SK-N-SH (cell line): ENCODE measurements around the gene TUFT1. TPM values are rescaled to one million over a fixed set of nuclear protein-coding genes. Genes with fewer than 3 reads are reported as not detected.

Source experiments
- CTCF ChIA-PET: fragments of 300-600, 350-600 bp; formaldehyde crosslinking; extraction: SDS; loops from one replicate; lab custom pipeline; 2021; lab: Yijun Ruan, JAX
- POLR2A ChIA-PET: fragments of 350-600 bp; sonication (Branson Sonifier 250); formaldehyde crosslinking; extraction: SDS; loops from one replicate; lab custom pipeline; 2020; ENCODE audit warnings: antibody characterized with exemption, inconsistent platforms; lab: Yijun Ruan, JAX
- DNase-seq: peaks from one replicate; pipeline ENCODE4 v3.0.0; 2012
- H2AFZ ChIP-seq: fragments of 200-600 bp; sonication (generic); 2 replicates; pipeline ENCODE4 v1.8.1; 2016; ENCODE audit warnings: antibody characterized with exemption, mild to moderate bottlenecking, low read depth
- H3F3A ChIP-seq: fragments of 200-600 bp; sonication (generic); replicated peaks from 2 replicates; pipeline ENCODE3; 2016; ENCODE audit warnings: antibody characterized with exemption, mild to moderate bottlenecking; ENCODE audit not compliant: insufficient read depth
- H3K27ac ChIP-seq, 2 experiments: fragments of 200-500 bp in 1 of 2; fragments of 200-600 bp in 1 of 2; sonication (Bioruptor generic) in 1 of 2; sonication (generic), shearing (Covaris generic) in 1 of 2; 2 replicates each; pipeline versions ENCODE4 v1.5.1 to v1.6.1; 2014 to 2016; ENCODE audit warnings: low read depth in 2 of 2, inconsistent platforms in 1 of 2, low read length in 1 of 2, mild to moderate bottlenecking in 1 of 2, mixed read lengths in 1 of 2
- H3K27me3 ChIP-seq: fragments of 200-600 bp; sonication (generic), shearing (Covaris generic); 2 replicates; pipeline ENCODE4 v1.6.1; 2016; ENCODE audit warnings: mixed run types; ENCODE audit not compliant: insufficient read depth
- H3K36me3 ChIP-seq, 2 experiments: fragments of 200-500 bp in 1 of 2; fragments of 200-600 bp in 1 of 2; sonication (Bioruptor generic) in 1 of 2; sonication (generic) in 1 of 2; replicated peaks in 1 of 2; 2 replicates each; pipeline versions ENCODE3 to v1.5.1; 2014 to 2016; ENCODE audit warnings: low read length in 1 of 2, mild to moderate bottlenecking in 1 of 2; ENCODE audit not compliant: insufficient read depth in 2 of 2, control insufficient read depth in 1 of 2
- H3K4me1 ChIP-seq, 2 experiments: fragments of 200-500 bp in 1 of 2; fragments of 200-600 bp in 1 of 2; sonication (Bioruptor generic) in 1 of 2; sonication (generic), shearing (Covaris generic) in 1 of 2; 2 replicates each; pipeline versions ENCODE4 v1.5.1 to v1.6.1; 2014 to 2016; ENCODE audit warnings: low read depth in 1 of 2, low read length in 1 of 2, mixed run types in 1 of 2; ENCODE audit not compliant: insufficient read depth in 2 of 2, control insufficient read depth in 1 of 2
- H3K4me2 ChIP-seq: fragments of 200-600 bp; sonication (generic), shearing (Covaris generic); 2 replicates; pipeline ENCODE4 v1.6.1; 2017; ENCODE audit warnings: mixed run types
- H3K4me3 ChIP-seq, 2 experiments: fragments of 200-500 bp in 1 of 2; fragments of 200-600 bp in 1 of 2; sonication (Bioruptor generic) in 1 of 2; sonication (generic), shearing (Covaris generic) in 1 of 2; 2 replicates each; pipeline versions ENCODE4 v1.5.1 to v1.8.1; 2014 to 2016; ENCODE audit warnings: low read depth in 2 of 2, inconsistent platforms in 1 of 2, low read length in 1 of 2, mild to moderate bottlenecking in 1 of 2, mixed read lengths in 1 of 2, moderate library complexity in 1 of 2
- H3K79me2 ChIP-seq: fragments of 200-600 bp; sonication (generic); 2 replicates; pipeline ENCODE4 v1.8.1; 2017; ENCODE audit warnings: mild to moderate bottlenecking; ENCODE audit not compliant: insufficient read depth
- H3K9ac ChIP-seq: fragments of 200-600 bp; sonication (generic); 2 replicates; pipeline ENCODE4 v1.6.1; 2017; ENCODE audit warnings: mixed run types
- H3K9me2 ChIP-seq: fragments of 200-600 bp; sonication (generic); 2 replicates; pipeline ENCODE4 v1.6.1; 2017; ENCODE audit warnings: mixed run types
- H3K9me3 ChIP-seq: fragments of 200-600 bp; sonication (generic); 2 replicates; pipeline ENCODE4 v1.6.1; 2017; ENCODE audit warnings: mixed run types, mild to moderate bottlenecking, moderate library complexity
- H4K20me1 ChIP-seq: fragments of 200-600 bp; sonication (generic); 2 replicates; pipeline ENCODE4 v1.6.1; 2017; ENCODE audit warnings: mild to moderate bottlenecking, mixed run types; ENCODE audit not compliant: insufficient read depth
- CHD2 ChIP-seq: fragments of 150-350 bp; IDR thresholded peaks from 2 replicates; pipeline ENCODE4 v1.6.1; 2018; ENCODE audit warnings: low read length; ENCODE audit not compliant: partially characterized antibody
- EP300 ChIP-seq, 2 experiments: IDR thresholded peaks; 2 replicates each; pipeline versions ENCODE4 v1.4.0 to v1.6.1; 2012; ENCODE audit warnings: borderline replicate concordance in 1 of 2, low read depth in 1 of 2, low read length in 1 of 2
- FOXJ3 ChIP-seq: sonication (generic); formaldehyde crosslinking; IDR thresholded peaks from 2 replicates; pipeline ENCODE4 v1.5.1; 2020; ENCODE audit warnings: mild to moderate bottlenecking, missing genetic modification reagents
- GATA2 ChIP-seq: sonication (generic); formaldehyde crosslinking; IDR thresholded peaks from 2 replicates; pipeline ENCODE4 v1.5.0; 2020; ENCODE audit warnings: mild to moderate bottlenecking, missing genetic modification reagents
- MXI1 ChIP-seq: IDR thresholded peaks from 2 replicates; pipeline ENCODE4 v1.6.1; 2012; ENCODE audit warnings: mild to moderate bottlenecking, low read depth, low read length, improper control_type of control experiment
- POLR2AphosphoS5 ChIP-seq: IDR thresholded peaks from 2 replicates; pipeline ENCODE4 v1.6.1; 2012; ENCODE audit warnings: low read depth, low read length
- RFX5 ChIP-seq: IDR thresholded peaks from 2 replicates; pipeline ENCODE4 v1.6.1; 2012; ENCODE audit warnings: mild to moderate bottlenecking, improper control_type of control experiment, low read length
- TAF1 ChIP-seq: IDR thresholded peaks from 2 replicates; pipeline ENCODE4 v1.6.1; 2012; ENCODE audit warnings: low read depth, mild to moderate bottlenecking, low read length, moderate library complexity, borderline replicate concordance
- TCF12 ChIP-seq: IDR thresholded peaks from 2 replicates; pipeline ENCODE4 v1.4.0; 2012
- TEAD4 ChIP-seq: IDR thresholded peaks from 2 replicates; pipeline ENCODE4 v1.4.0; 2012; ENCODE audit warnings: mild to moderate bottlenecking, borderline replicate concordance; ENCODE audit not compliant: insufficient read depth
- WGBS: methylation state at CpG from one replicate; pipeline ENCODE4 v1.1.6; 2017; ENCODE audit warnings: low lambda C conversion rate; 5-methylcytosine and 5-hydroxymethylcytosine counted together
- polyA plus RNA-seq, 3 experiments: library from polyadenylated mRNA; depleted of rRNA; stranded (reverse); fragments of >200 nt; gene quantifications; 2 replicates each; pipeline ENCODE4 v1.2.3, GENCODE V29; 2012
- TF ChIP-seq, protein P1 (sequence below): IDR thresholded peaks from 2 replicates; pipeline ENCODE4; 2012
- TF ChIP-seq, protein P2 (sequence below): fragments of 200-600 bp; sonication (generic); IDR thresholded peaks from 2 replicates; pipeline ENCODE4 v1.6.1; 2017; ENCODE audit warnings: antibody characterized with exemption, mild to moderate bottlenecking, moderate library complexity
- TF ChIP-seq, protein P3 (sequence below): IDR thresholded peaks from 2 replicates; pipeline ENCODE4 v1.6.1; 2012; ENCODE audit warnings: mild to moderate bottlenecking, low read depth, low read length, moderate library complexity
- TF ChIP-seq, protein P4 (sequence below): IDR thresholded peaks from 2 replicates; pipeline ENCODE4 v1.4.0; 2012; ENCODE audit warnings: low read depth, borderline replicate concordance

TUFT1 gene
- polyA plus RNA-seq, 1 of the 3 experiments (the other 2 are of a cell fraction) = 20.6 TPM

DNA sequence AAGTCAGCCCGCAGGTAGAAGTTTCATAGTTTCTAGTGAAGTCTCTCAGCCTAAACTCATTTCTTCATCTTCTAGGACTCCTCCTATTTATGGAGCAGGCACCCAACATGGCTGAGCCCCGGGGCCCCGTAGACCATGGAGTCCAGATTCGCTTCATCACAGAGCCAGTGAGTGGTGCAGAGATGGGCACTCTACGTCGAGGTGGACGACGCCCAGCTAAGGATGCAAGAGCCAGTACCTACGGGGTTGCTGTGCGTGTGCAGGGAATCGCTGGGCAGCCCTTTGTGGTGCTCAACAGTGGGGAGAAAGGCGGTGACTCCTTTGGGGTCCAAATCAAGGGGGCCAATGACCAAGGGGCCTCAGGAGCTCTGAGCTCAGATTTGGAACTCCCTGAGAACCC is 21.7 kb upstream of the TUFT1 start:
- H3K27ac ChIP-seq = no peak overlapping the region
- ChIA-PET CTCF (interaction anchor here (1.7 kb wide), 1 partner anchor 17 kb away, joined by 4 read pairs; no protein-coding TSS in a partner anchor), POLR2A (interaction anchor here (0.8 kb wide), 1 partner anchor 9 kb away, joined by 3 read pairs; no protein-coding TSS in a partner anchor)
- no peak overlapping the region for H2AFZ ChIP-seq
- no peaks in the 10 kb centered on the region for H4K20me1 ChIP-seq
- no peak overlapping the region for H3K4me2 ChIP-seq
- H3K4me1 ChIP-seq = peaks cover 0 to 12% of the 10 kb centered on the region in 2 experiments; a peak in 1 of 4 replicates
- no peaks in the 10 kb centered on the region for H3K79me2 ChIP-seq
- H3K27me3 ChIP-seq = no peaks in the 10 kb centered on the region; the same call in 1 of the 2 replicates
- no peak for DNase-seq
- 89% methylated on average over 12 of the region's 12 CpGs for WGBS
- H3K4me3 ChIP-seq = no peak overlapping the region
- H3F3A ChIP-seq = no peaks in the 10 kb centered on the region
- no peaks in the 10 kb centered on the region for H3K9me3 ChIP-seq
- no peaks in the 10 kb centered on the region for H3K9me2 ChIP-seq
- TF ChIP-seq MXI1 (no peak), TCF12 (no peak), TEAD4 (no peak), TAF1 (no peak), POLR2AphosphoS5 (no peak), FOXJ3 (no peak), CHD2 (no peak), RFX5 (no peak), EP300 (IDR thresholded peaks at IDR 0.05; ENCODE audit: borderline replicate concordance in 1 of 2, low read depth in 1 of 2, low read length in 1 of 2) (no peak), GATA2 (CRISPR knock-in tag) (no peak)
- TF ChIP-seq, protein P1, sequence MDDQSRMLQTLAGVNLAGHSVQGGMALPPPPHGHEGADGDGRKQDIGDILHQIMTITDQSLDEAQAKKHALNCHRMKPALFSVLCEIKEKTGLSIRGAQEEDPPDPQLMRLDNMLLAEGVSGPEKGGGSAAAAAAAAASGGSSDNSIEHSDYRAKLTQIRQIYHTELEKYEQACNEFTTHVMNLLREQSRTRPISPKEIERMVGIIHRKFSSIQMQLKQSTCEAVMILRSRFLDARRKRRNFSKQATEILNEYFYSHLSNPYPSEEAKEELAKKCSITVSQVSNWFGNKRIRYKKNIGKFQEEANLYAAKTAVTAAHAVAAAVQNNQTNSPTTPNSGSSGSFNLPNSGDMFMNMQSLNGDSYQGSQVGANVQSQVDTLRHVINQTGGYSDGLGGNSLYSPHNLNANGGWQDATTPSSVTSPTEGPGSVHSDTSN = no peak
- TF ChIP-seq, protein P2, sequence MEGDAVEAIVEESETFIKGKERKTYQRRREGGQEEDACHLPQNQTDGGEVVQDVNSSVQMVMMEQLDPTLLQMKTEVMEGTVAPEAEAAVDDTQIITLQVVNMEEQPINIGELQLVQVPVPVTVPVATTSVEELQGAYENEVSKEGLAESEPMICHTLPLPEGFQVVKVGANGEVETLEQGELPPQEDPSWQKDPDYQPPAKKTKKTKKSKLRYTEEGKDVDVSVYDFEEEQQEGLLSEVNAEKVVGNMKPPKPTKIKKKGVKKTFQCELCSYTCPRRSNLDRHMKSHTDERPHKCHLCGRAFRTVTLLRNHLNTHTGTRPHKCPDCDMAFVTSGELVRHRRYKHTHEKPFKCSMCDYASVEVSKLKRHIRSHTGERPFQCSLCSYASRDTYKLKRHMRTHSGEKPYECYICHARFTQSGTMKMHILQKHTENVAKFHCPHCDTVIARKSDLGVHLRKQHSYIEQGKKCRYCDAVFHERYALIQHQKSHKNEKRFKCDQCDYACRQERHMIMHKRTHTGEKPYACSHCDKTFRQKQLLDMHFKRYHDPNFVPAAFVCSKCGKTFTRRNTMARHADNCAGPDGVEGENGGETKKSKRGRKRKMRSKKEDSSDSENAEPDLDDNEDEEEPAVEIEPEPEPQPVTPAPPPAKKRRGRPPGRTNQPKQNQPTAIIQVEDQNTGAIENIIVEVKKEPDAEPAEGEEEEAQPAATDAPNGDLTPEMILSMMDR = no peak
- TF ChIP-seq, protein P3, sequence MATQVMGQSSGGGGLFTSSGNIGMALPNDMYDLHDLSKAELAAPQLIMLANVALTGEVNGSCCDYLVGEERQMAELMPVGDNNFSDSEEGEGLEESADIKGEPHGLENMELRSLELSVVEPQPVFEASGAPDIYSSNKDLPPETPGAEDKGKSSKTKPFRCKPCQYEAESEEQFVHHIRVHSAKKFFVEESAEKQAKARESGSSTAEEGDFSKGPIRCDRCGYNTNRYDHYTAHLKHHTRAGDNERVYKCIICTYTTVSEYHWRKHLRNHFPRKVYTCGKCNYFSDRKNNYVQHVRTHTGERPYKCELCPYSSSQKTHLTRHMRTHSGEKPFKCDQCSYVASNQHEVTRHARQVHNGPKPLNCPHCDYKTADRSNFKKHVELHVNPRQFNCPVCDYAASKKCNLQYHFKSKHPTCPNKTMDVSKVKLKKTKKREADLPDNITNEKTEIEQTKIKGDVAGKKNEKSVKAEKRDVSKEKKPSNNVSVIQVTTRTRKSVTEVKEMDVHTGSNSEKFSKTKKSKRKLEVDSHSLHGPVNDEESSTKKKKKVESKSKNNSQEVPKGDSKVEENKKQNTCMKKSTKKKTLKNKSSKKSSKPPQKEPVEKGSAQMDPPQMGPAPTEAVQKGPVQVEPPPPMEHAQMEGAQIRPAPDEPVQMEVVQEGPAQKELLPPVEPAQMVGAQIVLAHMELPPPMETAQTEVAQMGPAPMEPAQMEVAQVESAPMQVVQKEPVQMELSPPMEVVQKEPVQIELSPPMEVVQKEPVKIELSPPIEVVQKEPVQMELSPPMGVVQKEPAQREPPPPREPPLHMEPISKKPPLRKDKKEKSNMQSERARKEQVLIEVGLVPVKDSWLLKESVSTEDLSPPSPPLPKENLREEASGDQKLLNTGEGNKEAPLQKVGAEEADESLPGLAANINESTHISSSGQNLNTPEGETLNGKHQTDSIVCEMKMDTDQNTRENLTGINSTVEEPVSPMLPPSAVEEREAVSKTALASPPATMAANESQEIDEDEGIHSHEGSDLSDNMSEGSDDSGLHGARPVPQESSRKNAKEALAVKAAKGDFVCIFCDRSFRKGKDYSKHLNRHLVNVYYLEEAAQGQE = no peak
- TF ChIP-seq, protein P4, sequence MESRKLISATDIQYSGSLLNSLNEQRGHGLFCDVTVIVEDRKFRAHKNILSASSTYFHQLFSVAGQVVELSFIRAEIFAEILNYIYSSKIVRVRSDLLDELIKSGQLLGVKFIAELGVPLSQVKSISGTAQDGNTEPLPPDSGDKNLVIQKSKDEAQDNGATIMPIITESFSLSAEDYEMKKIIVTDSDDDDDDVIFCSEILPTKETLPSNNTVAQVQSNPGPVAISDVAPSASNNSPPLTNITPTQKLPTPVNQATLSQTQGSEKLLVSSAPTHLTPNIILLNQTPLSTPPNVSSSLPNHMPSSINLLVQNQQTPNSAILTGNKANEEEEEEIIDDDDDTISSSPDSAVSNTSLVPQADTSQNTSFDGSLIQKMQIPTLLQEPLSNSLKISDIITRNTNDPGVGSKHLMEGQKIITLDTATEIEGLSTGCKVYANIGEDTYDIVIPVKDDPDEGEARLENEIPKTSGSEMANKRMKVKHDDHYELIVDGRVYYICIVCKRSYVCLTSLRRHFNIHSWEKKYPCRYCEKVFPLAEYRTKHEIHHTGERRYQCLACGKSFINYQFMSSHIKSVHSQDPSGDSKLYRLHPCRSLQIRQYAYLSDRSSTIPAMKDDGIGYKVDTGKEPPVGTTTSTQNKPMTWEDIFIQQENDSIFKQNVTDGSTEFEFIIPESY = no peak
- H3K9ac ChIP-seq = no peak overlapping the region
- no peaks in the 10 kb centered on the region for H3K36me3 ChIP-seq
